Endothelial cell of umbilical vein (primary cell): ENCODE measurements around the gene SIGLEC7. TPM values are rescaled to one million over a fixed set of nuclear protein-coding genes. Genes with fewer than 3 reads are reported as not detected.

Experiments
- BruUV-seq: library from RNA; stranded (reverse); fragments of 400-500 nt; replicated peaks from 2 replicates; lab custom pipeline; 2021; lab: Mats Ljungman, UMichigan
- CTCF ChIA-PET: fragments of 300-600, 350-600 bp; sonication (Branson Sonifier 250); formaldehyde crosslinking; loops from one replicate; lab custom pipeline; 2021; ENCODE audit warnings: antibody characterized with exemption, inconsistent platforms; lab: Charles Lee
- POLR2A ChIA-PET: fragments of 300-600, 350-600 bp; sonication (Branson Sonifier 250); formaldehyde crosslinking; loops from one replicate; lab custom pipeline; 2021; ENCODE audit warnings: antibody characterized with exemption, inconsistent platforms; lab: Charles Lee
- DNase-seq: peaks from one replicate; pipeline ENCODE4 v3.0.0-alpha.2; 2011; ENCODE audit warnings: low read depth, low spot score
- FAIRE-seq: peaks from 2 replicates; lab custom pipeline; 2011; peaks lifted over from hg19 to GRCh38; lab: Jason Lieb, UNC
- H2AFZ ChIP-seq: 2 replicates; pipeline ENCODE4 v1.6.0; 2012; ENCODE audit warnings: low read depth, low read length, control low read depth, inconsistent platforms
- H3K27ac ChIP-seq: 2 replicates; pipeline ENCODE4 v1.5.1; 2011; ENCODE audit warnings: low read depth, mild to moderate bottlenecking, control low read depth, low read length, moderate library complexity; ENCODE audit not compliant: insufficient read depth
- H3K27me3 ChIP-seq, 2 experiments: 2 replicates each; pipeline versions ENCODE4 v1.6.0 to v1.6.1; 2011; ENCODE audit warnings: low read length in 2 of 2, mixed read lengths in 1 of 2; ENCODE audit not compliant: control insufficient read depth in 2 of 2, insufficient read depth in 2 of 2
- H3K36me3 ChIP-seq, 2 experiments: 2 replicates in 1 of 2; 3 replicates in 1 of 2; pipeline ENCODE4 v1.5.1; 2011; ENCODE audit warnings: low read length in 2 of 2, mild to moderate bottlenecking in 1 of 2, moderate library complexity in 1 of 2; ENCODE audit not compliant: control insufficient read depth in 2 of 2, insufficient read depth in 2 of 2; ENCODE audit errors: extremely low read depth in 1 of 2
- H3K4me1 ChIP-seq: 3 replicates; pipeline ENCODE4 v1.5.1; 2011; ENCODE audit warnings: mild to moderate bottlenecking, low read length; ENCODE audit not compliant: control insufficient read depth, insufficient read depth; ENCODE audit errors: extremely low read depth
- H3K4me2 ChIP-seq: 2 replicates; pipeline ENCODE4 v1.6.1; 2011; ENCODE audit warnings: low read length, control low read depth, mixed read lengths; ENCODE audit not compliant: insufficient read depth
- H3K4me3 ChIP-seq, 3 experiments: fragments of 200-600 bp in 1 of 3; sonication (generic), shearing (Covaris generic) in 1 of 3; replicated peaks in 1 of 3; 2 replicates each; pipeline ENCODE4 v1.5.1; 2011 to 2016; ENCODE audit warnings: control low read depth in 3 of 3, low read length in 3 of 3, mild to moderate bottlenecking in 2 of 3, inconsistent platforms in 1 of 3, low read depth in 1 of 3, moderate library complexity in 1 of 3; ENCODE audit not compliant: insufficient read depth in 1 of 3
- H3K79me2 ChIP-seq: 2 replicates; pipeline ENCODE4 v1.6.0; 2012; ENCODE audit warnings: low read length, inconsistent platforms; ENCODE audit not compliant: control insufficient read depth, insufficient read depth
- H3K9ac ChIP-seq: replicated peaks from 2 replicates; pipeline ENCODE3; 2011; ENCODE audit warnings: low read length, control low read depth; ENCODE audit not compliant: insufficient read depth; ENCODE audit errors: extremely low read depth
- H3K9me1 ChIP-seq: replicated peaks from 3 replicates; pipeline ENCODE4 v1.6.0; 2011; ENCODE audit warnings: mild to moderate bottlenecking, low read length; ENCODE audit not compliant: control insufficient read depth, insufficient read depth; ENCODE audit errors: extremely low read depth
- H3K9me3 ChIP-seq: replicated peaks from 2 replicates; pipeline ENCODE4 v1.5.1; 2012; ENCODE audit warnings: low read length, inconsistent platforms; ENCODE audit not compliant: control insufficient read depth, insufficient read depth
- H4K20me1 ChIP-seq: replicated peaks from 2 replicates; pipeline ENCODE3; 2011; ENCODE audit warnings: mild to moderate bottlenecking, low read length; ENCODE audit not compliant: control insufficient read depth, insufficient read depth; ENCODE audit errors: extremely low read depth
- EZH2 ChIP-seq: IDR thresholded peaks from 2 replicates; pipeline ENCODE4 v1.6.1; 2012; ENCODE audit warnings: borderline replicate concordance, low read depth, mild to moderate bottlenecking, moderate library complexity, low read length, inconsistent platforms; ENCODE audit not compliant: severe bottlenecking
- FOS ChIP-seq: IDR thresholded peaks from 2 replicates; pipeline ENCODE4 v1.6.1; 2011; ENCODE audit warnings: mild to moderate bottlenecking, low read length, moderate library complexity, borderline replicate concordance; ENCODE audit not compliant: insufficient read depth
- GATA2 ChIP-seq: IDR thresholded peaks from 2 replicates; pipeline ENCODE4 v1.7.0; 2011; ENCODE audit warnings: low read depth, mild to moderate bottlenecking, moderate library complexity, mixed read lengths, low read length; ENCODE audit not compliant: insufficient read length, insufficient read depth
- JUN ChIP-seq: IDR thresholded peaks from 2 replicates; pipeline ENCODE4 v1.6.1; 2011; ENCODE audit warnings: borderline replicate concordance, low read depth; ENCODE audit not compliant: insufficient read length, insufficient read depth
- MYC ChIP-seq: IDR thresholded peaks from one replicate; pipeline ENCODE4 v1.6.1; 2011; ENCODE audit warnings: mild to moderate bottlenecking, low read depth, low read length
- POLR2A ChIP-seq: IDR thresholded peaks from 2 replicates; pipeline ENCODE4 v1.6.1; 2012; ENCODE audit warnings: low read depth, mild to moderate bottlenecking, control low read depth, low read length
- POLR2AphosphoS5 ChIP-seq: IDR thresholded peaks from 2 replicates; pipeline ENCODE4 v1.6.1; 2012; ENCODE audit warnings: low read depth, mild to moderate bottlenecking, control low read depth, low read length, moderate library complexity; ENCODE audit not compliant: insufficient read depth
- dilution Hi-C: fragments of 300-500 bp; cut with MboI; formaldehyde crosslinking; loops from one replicate; pipeline ENCODE4 v1.15.0; 2019; ENCODE audit warnings: low sequenced_read_pairs; ENCODE audit not compliant: extremely low pct_ligation_motif_present
- intact Hi-C: fragments of 100-400 bp; cut with micrococcal nuclease; formaldehyde crosslinking; loops from one replicate; pipeline ENCODE4 v1.10.0; 2022
- polyA plus RNA-seq, 4 experiments: library from polyadenylated mRNA; depleted of rRNA in 3 of 4; stranded (reverse) in 3 of 4; unstranded in 1 of 4; fragments of >200 nt; gene quantifications; 2 replicates each; pipeline versions ENCODE4 v1.2.1 to v1.2.3, GENCODE V29; 2011 to 2012; ENCODE audit warnings: missing spikeins in 1 of 4
- total RNA-seq: library from RNA; stranded (reverse); gene quantifications from 2 replicates; pipeline ENCODE4 v1.2.3, GENCODE V29; 2021
- TF ChIP-seq, protein P1 (sequence below): IDR thresholded peaks from 2 replicates; pipeline ENCODE4 v1.6.1; 2011; ENCODE audit not compliant: insufficient read depth, insufficient read length
- TF ChIP-seq, protein P2 (sequence below), 2 donors: IDR thresholded peaks; 1 replicate in 1 of 2; 2 replicates in 1 of 2; pipeline ENCODE4 v1.5.1; 2011; ENCODE audit warnings: low read length in 2 of 2, mild to moderate bottlenecking in 2 of 2, moderate library complexity in 2 of 2, control low read depth in 1 of 2, inconsistent platforms in 1 of 2, low read depth in 1 of 2; ENCODE audit not compliant: insufficient read depth in 1 of 2; ENCODE audit errors: extremely low read depth in 1 of 2

Gene SIGLEC7
- total and polyA plus RNA-seq, 2 donors (not counting 3 experiments of a cell fraction or from before 2014, with no cell fraction given): not detected

GRCh38 chr19:51103926-51104341 is 38.2 kb upstream of the SIGLEC7 start:
- Histone ChIP-seq H3K4me2 (no peak overlapping the region), H3K4me3 (no peak overlapping the region), H3K36me3 (peaks cover 2 to 5% of the 10 kb centered on the region in 2 experiments), H4K20me1 (no peaks in the 10 kb centered on the region), H2AFZ (no peak overlapping the region), H3K27me3 (no peaks in the 10 kb centered on the region), H3K9ac (no peak overlapping the region), H3K9me1 (no peaks in the 10 kb centered on the region), H3K4me1 (peaks cover 11% of the 10 kb centered on the region), H3K27ac (no peak overlapping the region), H3K9me3 (no peaks in the 10 kb centered on the region), H3K79me2 (peaks cover 59% of the 10 kb centered on the region)
- FAIRE-seq (no peak), DNase-seq (no peak)
- ChIA-PET POLR2A (no interaction called here), CTCF (no interaction called here)
- TF ChIP-seq, protein P1, sequence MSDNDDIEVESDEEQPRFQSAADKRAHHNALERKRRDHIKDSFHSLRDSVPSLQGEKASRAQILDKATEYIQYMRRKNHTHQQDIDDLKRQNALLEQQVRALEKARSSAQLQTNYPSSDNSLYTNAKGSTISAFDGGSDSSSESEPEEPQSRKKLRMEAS: no peak
- TF ChIP-seq EZH2: no peak
- dilution Hi-C loops: no loop called here
- intact Hi-C loops: no loop called here
- no TSS peak for BruUV-seq

- Histone ChIP-seq H3K4me1 (peaks cover 11% of the 10 kb centered on the region), H3K4me2 (peak overlapping the region; percentile 81), H3K4me3 (peak overlapping the region; percentile 56 to 65 (median 64)), H3K9me3 (no peaks in the 10 kb centered on the region), H3K27ac (peak overlapping the region; percentile 51), H3K9me1 (no peaks in the 10 kb centered on the region), H2AFZ (peak overlapping the region; percentile 18), H3K79me2 (peaks cover 39% of the 10 kb centered on the region), H3K9ac (peak overlapping the region; percentile 68), H3K27me3 (peaks cover 0 to 5% of the 10 kb centered on the region in 2 experiments), H3K36me3 (peaks cover 0 to 2% of the 10 kb centered on the region in 2 experiments), H4K20me1 (no peaks in the 10 kb centered on the region)
- FAIRE-seq (no peak), DNase-seq (no peak)
- TSS peak; percentile 60 for BruUV-seq
- POLR2A ChIA-PET: no interaction called here
- TF ChIP-seq JUN (no peak), EZH2 (no peak), POLR2A (no peak), GATA2 (no peak), POLR2AphosphoS5 (no peak), MYC (no peak), FOS (no peak)
- TF ChIP-seq, protein P2, sequence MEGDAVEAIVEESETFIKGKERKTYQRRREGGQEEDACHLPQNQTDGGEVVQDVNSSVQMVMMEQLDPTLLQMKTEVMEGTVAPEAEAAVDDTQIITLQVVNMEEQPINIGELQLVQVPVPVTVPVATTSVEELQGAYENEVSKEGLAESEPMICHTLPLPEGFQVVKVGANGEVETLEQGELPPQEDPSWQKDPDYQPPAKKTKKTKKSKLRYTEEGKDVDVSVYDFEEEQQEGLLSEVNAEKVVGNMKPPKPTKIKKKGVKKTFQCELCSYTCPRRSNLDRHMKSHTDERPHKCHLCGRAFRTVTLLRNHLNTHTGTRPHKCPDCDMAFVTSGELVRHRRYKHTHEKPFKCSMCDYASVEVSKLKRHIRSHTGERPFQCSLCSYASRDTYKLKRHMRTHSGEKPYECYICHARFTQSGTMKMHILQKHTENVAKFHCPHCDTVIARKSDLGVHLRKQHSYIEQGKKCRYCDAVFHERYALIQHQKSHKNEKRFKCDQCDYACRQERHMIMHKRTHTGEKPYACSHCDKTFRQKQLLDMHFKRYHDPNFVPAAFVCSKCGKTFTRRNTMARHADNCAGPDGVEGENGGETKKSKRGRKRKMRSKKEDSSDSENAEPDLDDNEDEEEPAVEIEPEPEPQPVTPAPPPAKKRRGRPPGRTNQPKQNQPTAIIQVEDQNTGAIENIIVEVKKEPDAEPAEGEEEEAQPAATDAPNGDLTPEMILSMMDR (IDR thresholded peaks at IDR 0.05; ENCODE audit: extremely low read depth in 1 of 2, insufficient read depth in 1 of 2, low read depth in 1 of 2, low read length in 2 of 2): no peak
- TF ChIP-seq, protein P1: no peak
- CTCF ChIA-PET: interaction anchor here (1.4 kb wide), 1 partner anchor 11 kb away, joined by 5 read pairs; no protein-coding TSS in a partner anchor
- intact Hi-C loops (loop anchor here (1.0 to 5.0 kb wide), 6 partner anchors 10 to 596 kb away; partner anchors contain the start of genes ETFB and JOSD2), dilution Hi-C loops (no loop called here)
These were observed 34.6 kb upstream of the SIGLEC7 start for GRCh38 chr19:51107406-51108065.
